Mucosa of rectum (tissue), 2 donors: ENCODE measurements around the gene DPP9.

Experiments used
- H3K27ac ChIP-seq, 2 donors: one replicate each; pipeline ENCODE4 v1.7.0; 2013; ENCODE audit warnings: inconsistent platforms in 2 of 2, low read depth in 2 of 2, low read length in 2 of 2
- H3K27me3 ChIP-seq, 2 donors: one replicate each; pipeline ENCODE4 v1.7.0; 2013; ENCODE audit warnings: low read length in 2 of 2; ENCODE audit not compliant: control insufficient read depth in 2 of 2, insufficient read depth in 2 of 2
- H3K36me3 ChIP-seq, 2 donors: one replicate each; pipeline ENCODE4 v1.7.0; 2013; ENCODE audit warnings: low read length in 2 of 2; ENCODE audit not compliant: control insufficient read depth in 2 of 2, insufficient read depth in 2 of 2
- H3K4me1 ChIP-seq, 2 donors: one replicate each; pipeline ENCODE4 v1.7.0; 2013; ENCODE audit warnings: low read length in 2 of 2, mild to moderate bottlenecking in 1 of 2; ENCODE audit not compliant: control insufficient read depth in 2 of 2, insufficient read depth in 2 of 2
- H3K4me3 ChIP-seq, 2 donors: one replicate each; pipeline ENCODE4 v1.7.0; 2013; ENCODE audit warnings: low read length in 2 of 2
- H3K9ac ChIP-seq, 2 donors: one replicate each; pipeline ENCODE4 v1.7.0; 2013; ENCODE audit warnings: low read length in 2 of 2, low read depth in 1 of 2, mild to moderate bottlenecking in 1 of 2
- H3K9me3 ChIP-seq, 2 donors: one replicate each; pipeline ENCODE4 v1.7.0; 2013; ENCODE audit warnings: low read length in 2 of 2; ENCODE audit not compliant: control insufficient read depth in 2 of 2
- donor health status: healthy.
- donor health status: Normal muscosa, but diverticular disease.

Gene DPP9

GRCh38 chr19:4711211-4711610, 12.4 kb downstream of the DPP9 start:
- H3K9me3 ChIP-seq, result no peaks in the 10 kb centered on the region
- no peaks in the 10 kb centered on the region for H3K27me3 ChIP-seq
- H3K27ac ChIP-seq, result no peak overlapping the region
- peaks cover 42 to 56% of the 10 kb centered on the region in 2 donors for H3K36me3 ChIP-seq
- H3K4me3 ChIP-seq, result no peak overlapping the region
- no peak overlapping the region for H3K9ac ChIP-seq
- peaks cover 15 to 23% of the 10 kb centered on the region in 2 donors for H3K4me1 ChIP-seq

- Histone ChIP-seq H3K27me3 (no peaks in the 10 kb centered on the region), H3K9ac (no peak overlapping the region), H3K4me1 (peaks cover 17 to 31% of the 10 kb centered on the region in 2 donors), H3K4me3 (no peak overlapping the region), H3K27ac (peak overlapping the region in 1 of 2 donors; percentile 9), H3K9me3 (no peaks in the 10 kb centered on the region), H3K36me3 (peaks cover 35 to 51% of the 10 kb centered on the region in 2 donors)
Measured at GRCh38 chr19:4710281-4710600, 13.4 kb downstream of the DPP9 start.

DNA sequence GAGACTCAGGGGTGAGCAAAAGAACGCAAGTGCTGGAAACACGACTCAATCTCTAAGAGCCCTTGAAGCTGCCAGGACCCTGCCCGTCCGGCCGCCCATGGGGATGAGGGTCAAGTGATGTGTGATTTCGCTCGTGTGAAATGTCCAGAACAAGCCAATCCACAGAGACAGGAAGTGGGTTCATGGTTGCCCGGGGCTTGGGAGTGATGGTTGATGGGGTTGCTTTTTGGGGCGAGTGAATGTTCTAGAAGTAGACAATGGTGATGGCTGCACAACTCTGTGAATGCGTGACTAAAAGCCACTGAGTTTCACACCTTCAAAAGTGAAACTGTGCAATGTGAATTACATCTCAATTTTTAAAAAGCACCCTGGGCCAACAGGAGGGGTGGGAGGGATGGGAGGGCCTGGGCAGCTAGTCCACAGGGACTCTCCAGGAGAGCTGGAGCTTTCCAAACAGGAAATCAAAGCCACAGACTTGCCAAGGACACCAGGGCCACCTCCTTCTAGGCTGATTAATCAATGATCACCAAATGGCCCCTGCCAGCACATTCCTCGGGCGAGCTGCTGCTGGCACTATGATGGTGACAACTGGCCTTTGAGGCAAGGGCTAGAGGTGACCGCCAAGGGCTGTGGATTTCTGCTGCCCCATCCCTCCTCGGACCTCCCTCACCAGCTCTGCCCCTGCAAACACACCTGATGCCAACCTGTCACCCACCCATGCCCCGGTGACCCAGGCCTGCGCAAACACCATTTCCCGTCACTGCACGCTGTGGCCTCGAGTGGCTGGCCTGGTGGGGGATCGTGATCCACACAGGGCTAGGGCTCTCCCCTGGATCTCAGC, 14.0 kb downstream of the DPP9 start:
- H3K9me3 ChIP-seq, result no peaks in the 10 kb centered on the region
- peaks cover 17 to 31% of the 10 kb centered on the region in 2 donors for H3K4me1 ChIP-seq
- no peak overlapping the region for H3K9ac ChIP-seq
- H3K27ac ChIP-seq, result peak overlapping the region in 1 of 2 donors; percentile 9
- H3K4me3 ChIP-seq, result no peak overlapping the region
- peaks cover 35 to 53% of the 10 kb centered on the region in 2 donors for H3K36me3 ChIP-seq
- no peaks in the 10 kb centered on the region for H3K27me3 ChIP-seq

DNA sequence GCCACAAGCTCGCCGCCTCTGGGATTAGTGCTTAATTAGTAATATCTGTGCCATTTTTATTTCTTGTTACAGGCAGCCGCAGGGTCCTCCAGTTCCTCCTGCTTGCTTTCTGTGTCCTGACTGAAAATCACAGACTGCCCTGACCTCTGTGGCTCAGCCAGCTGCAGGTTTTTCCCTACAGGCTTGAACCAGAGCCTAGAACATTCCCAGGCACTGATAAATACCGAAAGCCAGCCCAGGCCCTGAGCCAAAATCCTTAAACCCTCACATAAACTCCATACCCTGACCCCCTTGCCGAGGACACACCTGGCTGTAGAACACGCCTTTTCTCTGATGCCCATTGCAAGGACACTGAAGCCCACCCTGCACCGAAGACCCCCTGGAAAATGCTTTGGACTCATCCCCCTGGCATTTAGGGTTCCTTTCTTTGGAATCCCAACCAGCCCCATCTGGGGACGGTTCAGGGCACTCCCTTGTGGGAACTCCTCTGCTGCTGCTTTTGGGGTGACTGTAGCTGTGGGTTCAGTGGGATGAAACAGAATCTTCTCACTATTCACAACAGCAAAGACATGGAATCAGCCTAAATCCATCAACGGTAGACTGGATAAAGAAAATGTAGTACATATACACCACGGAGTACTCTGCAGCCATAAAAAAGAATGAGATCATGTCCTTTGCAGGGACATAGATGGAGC, 15.5 kb downstream of the DPP9 start:
- Histone ChIP-seq H3K36me3 (peaks cover 38 to 59% of the 10 kb centered on the region in 2 donors), H3K9ac (no peak overlapping the region), H3K4me1 (peaks cover 9 to 20% of the 10 kb centered on the region in 2 donors), H3K4me3 (no peak overlapping the region), H3K27ac (peak overlapping the region in 1 of 2 donors; percentile 52), H3K27me3 (no peaks in the 10 kb centered on the region), H3K9me3 (no peaks in the 10 kb centered on the region)

- Histone ChIP-seq H3K9ac (no peak overlapping the region), H3K4me3 (no peak overlapping the region), H3K4me1 (peaks cover 5 to 13% of the 10 kb centered on the region in 2 donors), H3K27me3 (no peaks in the 10 kb centered on the region), H3K27ac (no peak overlapping the region), H3K36me3 (peaks cover 36 to 57% of the 10 kb centered on the region in 2 donors), H3K9me3 (no peaks in the 10 kb centered on the region)
Measured at GRCh38 chr19:4707322-4707721, 16.3 kb downstream of the DPP9 start.

GRCh38 chr19:4705413-4706131, 18.1 kb downstream of the DPP9 start:
- Histone ChIP-seq H3K27ac (peak overlapping the region; percentile 68 to 76), H3K4me3 (no peak overlapping the region)

DNA sequence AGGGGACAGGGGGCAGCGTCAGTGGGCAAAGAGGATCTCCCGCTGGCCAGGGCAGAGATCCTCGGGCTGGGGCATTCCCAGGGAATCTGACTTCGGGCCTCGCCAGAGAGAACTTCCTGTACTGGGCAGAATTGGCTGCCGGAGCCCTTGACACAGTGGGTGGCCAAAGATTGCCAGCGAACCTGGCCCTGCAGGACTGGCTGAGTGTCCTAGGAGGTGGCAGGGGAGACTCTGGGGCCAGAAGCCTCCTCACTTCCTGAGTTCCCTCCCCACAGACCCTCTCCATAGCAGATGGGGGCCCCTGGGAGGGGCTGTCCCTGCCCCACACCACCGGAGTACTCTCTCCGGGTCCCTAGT, 19.3 kb downstream of the DPP9 start:
- peak overlapping the region in 1 of 2 donors; percentile 34 for H3K27ac ChIP-seq
- no peaks in the 10 kb centered on the region for H3K27me3 ChIP-seq
- peaks cover 41 to 60% of the 10 kb centered on the region in 2 donors for H3K36me3 ChIP-seq
- H3K4me3 ChIP-seq, result no peak overlapping the region
- peaks cover 4 to 11% of the 10 kb centered on the region in 2 donors for H3K4me1 ChIP-seq
- no peaks in the 10 kb centered on the region for H3K9me3 ChIP-seq
- H3K9ac ChIP-seq, result no peak overlapping the region

More at GRCh38 chr19:4705413-4706131, 18.1 kb downstream of the DPP9 start:
- no peaks in the 10 kb centered on the region for H3K27me3 ChIP-seq
- H3K9ac ChIP-seq, result no peak overlapping the region
- peaks cover 7 to 11% of the 10 kb centered on the region in 2 donors for H3K4me1 ChIP-seq
- H3K36me3 ChIP-seq, result peaks cover 38 to 59% of the 10 kb centered on the region in 2 donors
- no peaks in the 10 kb centered on the region for H3K9me3 ChIP-seq

- Histone ChIP-seq H3K9ac (no peak overlapping the region), H3K4me1 (peaks cover 4 to 11% of the 10 kb centered on the region in 2 donors), H3K4me3 (no peak overlapping the region), H3K27me3 (no peaks in the 10 kb centered on the region), H3K27ac (no peak overlapping the region), H3K9me3 (no peaks in the 10 kb centered on the region), H3K36me3 (peaks cover 41 to 62% of the 10 kb centered on the region in 2 donors)
Measured at GRCh38 chr19:4703671-4704316, 19.8 kb downstream of the DPP9 start.

DNA sequence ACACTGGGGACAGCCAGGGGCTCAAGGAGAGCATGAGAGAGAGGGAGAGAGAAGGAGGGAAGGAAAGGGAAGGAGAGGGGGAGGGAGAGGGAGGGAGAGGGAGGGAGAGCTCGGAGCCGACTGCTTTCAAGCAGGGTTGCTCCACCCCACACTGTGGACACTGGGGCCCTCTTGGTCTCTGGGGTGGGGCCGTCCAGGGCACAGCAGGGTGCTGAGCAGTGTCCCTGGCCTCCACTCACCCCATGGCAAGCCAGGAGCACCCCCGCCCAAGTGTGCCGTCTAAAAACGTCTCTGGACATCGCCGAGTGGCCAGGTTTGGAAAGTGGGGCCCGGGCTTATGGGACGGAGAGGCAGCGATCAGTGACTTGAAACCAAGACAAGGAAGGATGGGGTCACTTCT, 20.9 kb downstream of the DPP9 start:
- Histone ChIP-seq H3K27me3 (no peaks in the 10 kb centered on the region), H3K9me3 (no peaks in the 10 kb centered on the region), H3K36me3 (peaks cover 49 to 66% of the 10 kb centered on the region in 2 donors), H3K4me3 (no peak overlapping the region), H3K27ac (no peak overlapping the region), H3K4me1 (peaks cover 4 to 11% of the 10 kb centered on the region in 2 donors), H3K9ac (no peak overlapping the region)
